Measurements from ENCODE around the gene TFR2.

TFR2 gene

GRCh38 chr7:100654908-100655831, 13.8 kb upstream of the TFR2 start:
- no peak for DNase-seq (ENCODE audit: low read depth in 2 of 2)

- no peak for DNase-seq (ENCODE audit: low read depth in 2 of 2)
These were observed 8.6 kb upstream of the TFR2 start for GRCh38 chr7:100649826-100650565.

GRCh38 chr7:100642534-100642907, 1.2 kb upstream of the TFR2 start:
- no peak for DNase-seq (ENCODE audit: low read depth in 2 of 2)

- DNase-seq (ENCODE audit: low read depth in 2 of 2): no peak
These were observed 645 bp upstream of the TFR2 start for GRCh38 chr7:100641860-100642533.

GRCh38 chr7:100640517-100641440, 573 bp downstream of the TFR2 start:
- DNase-seq (ENCODE audit: low read depth in 2 of 2): no peak

- DNase-seq (ENCODE audit: low read depth in 2 of 2): no peak
These were observed 1.3 kb downstream of the TFR2 start for GRCh38 chr7:100639995-100640516.

- DNase-seq (ENCODE audit: low read depth in 2 of 2): peak; percentile 27 to 56
These were observed 8.2 kb downstream of the TFR2 start for GRCh38 chr7:100632951-100633717.

- no peak for DNase-seq (ENCODE audit: low read depth in 2 of 2)
These were observed 11.3 kb downstream of the TFR2 start for GRCh38 chr7:100630066-100630465.

- no peak for DNase-seq (ENCODE audit: low read depth in 2 of 2)
These were observed 12.1 kb downstream of the TFR2 start for GRCh38 chr7:100629117-100629716.

GRCh38 chr7:100627238-100627549, 14.2 kb downstream of the TFR2 start:
- no peak for DNase-seq (ENCODE audit: low read depth in 2 of 2)

GRCh38 chr7:100626530-100627237, 14.7 kb downstream of the TFR2 start:
- peak; percentile 83 to 85 for DNase-seq (ENCODE audit: low read depth in 2 of 2)

- no peak for DNase-seq (ENCODE audit: low read depth in 2 of 2)
These were observed 15.3 kb downstream of the TFR2 start for GRCh38 chr7:100626055-100626454.

GRCh38 chr7:100623951-100624824, 17.2 kb downstream of the TFR2 start:
- no peak for DNase-seq (ENCODE audit: low read depth in 2 of 2)

GRCh38 chr7:100621554-100621953, 19.8 kb downstream of the TFR2 start:
- no peak for DNase-seq (ENCODE audit: low read depth in 2 of 2)

- DNase-seq (ENCODE audit: low read depth in 2 of 2): no peak
These were observed 20.5 kb downstream of the TFR2 start for GRCh38 chr7:100620804-100621203.

- no peak for DNase-seq (ENCODE audit: low read depth in 2 of 2)
These were observed 21.1 kb downstream of the TFR2 start for GRCh38 chr7:100620239-100620638.

GRCh38 chr7:100614308-100614861, 27.0 kb downstream of the TFR2 start:
- DNase-seq (ENCODE audit: low read depth in 2 of 2): no peak
